Fibroblast of skin of scalp (primary cell): Measurements from ENCODE around the gene CPLX1.
"Not testable (repeated sequence)": the region's sequence is repeated elsewhere in the genome, so short reads cannot be mapped to it uniquely, and the experiment has no call there.

Source experiments
- DNase-seq: peaks from one replicate; pipeline ENCODE4 v3.0.0-alpha.2; 2013

CPLX1 gene

DNA sequence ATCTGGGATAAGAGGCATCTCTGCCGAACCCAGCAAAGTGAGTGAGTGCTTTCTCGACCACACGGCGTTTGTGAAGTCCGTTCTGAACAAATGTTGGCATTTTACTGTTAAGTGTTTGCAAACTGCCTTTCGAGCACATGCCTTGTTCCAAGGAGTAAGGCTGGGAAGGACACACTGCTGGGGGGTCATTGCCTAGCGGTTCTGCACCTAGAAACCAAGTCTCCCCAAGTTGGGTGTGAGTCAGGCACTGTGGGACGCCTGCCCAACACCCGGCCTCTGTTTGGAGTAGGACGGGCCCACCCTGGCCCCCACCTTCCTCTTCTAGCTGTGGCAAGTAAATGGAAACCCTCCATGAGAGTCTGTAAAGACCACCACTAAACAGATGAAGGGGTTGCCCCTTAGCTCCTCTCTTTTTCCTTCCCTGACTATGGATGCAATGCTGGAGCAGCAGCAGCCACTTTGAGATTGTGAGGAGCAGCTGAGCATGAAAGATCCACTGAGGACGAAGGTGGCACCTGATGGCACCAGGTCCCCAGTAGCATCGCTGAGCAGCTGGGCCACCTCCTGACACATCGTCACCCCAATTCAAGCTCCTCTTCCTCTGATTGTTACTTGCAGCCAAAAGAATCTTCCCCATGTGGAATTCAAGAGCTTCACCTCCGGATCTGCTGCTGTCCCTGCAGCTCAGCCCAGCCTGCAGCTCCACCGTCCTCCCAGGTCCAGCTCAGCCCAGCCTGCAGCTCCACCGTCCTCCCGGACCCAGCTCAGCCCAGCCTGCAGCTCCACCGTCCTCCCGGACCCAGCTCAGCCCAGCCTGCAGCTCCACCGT, 6.3 kb downstream of the CPLX1 start:
- DNase-seq, result no peak

DNA sequence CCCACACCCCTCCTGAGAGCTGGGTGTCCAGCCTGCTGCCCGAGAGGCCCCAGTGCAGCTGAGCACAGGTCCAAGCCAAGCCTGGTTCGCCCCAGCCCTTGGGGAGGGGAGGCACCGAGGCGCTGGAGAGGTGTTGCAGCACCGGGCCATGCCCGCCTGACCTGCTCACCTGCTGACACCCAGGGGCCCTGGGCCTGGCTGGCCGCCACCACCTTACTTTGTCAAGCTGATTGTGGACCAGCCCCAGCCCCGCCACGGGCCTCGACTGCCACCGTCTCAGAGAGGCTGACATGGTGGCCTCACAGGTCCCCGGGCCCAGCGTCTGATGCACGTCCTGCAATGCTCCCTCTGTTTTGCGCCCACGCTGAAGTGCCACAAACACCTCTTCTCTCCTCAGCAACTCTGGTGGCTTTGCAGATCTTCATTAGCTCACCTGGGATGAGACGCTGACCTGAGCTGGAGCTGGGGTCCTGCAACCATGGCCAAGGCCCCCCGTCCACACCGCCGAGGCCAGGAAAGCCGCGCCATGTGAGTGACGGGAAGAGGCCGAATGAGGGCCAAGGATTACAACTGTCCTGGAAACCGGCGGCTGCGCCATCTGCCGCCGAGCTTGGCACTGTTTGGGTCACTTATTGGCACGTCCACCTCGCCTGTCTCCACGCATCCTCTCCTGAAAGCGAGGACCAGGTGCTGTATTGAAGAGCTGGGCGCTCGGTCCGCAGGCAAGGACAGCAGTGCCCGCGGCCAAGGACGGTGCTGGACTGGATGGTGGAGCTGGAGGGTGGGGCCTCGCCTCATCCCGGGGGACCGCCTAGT, 7.6 kb downstream of the CPLX1 start:
- DNase-seq, result no peak

DNA sequence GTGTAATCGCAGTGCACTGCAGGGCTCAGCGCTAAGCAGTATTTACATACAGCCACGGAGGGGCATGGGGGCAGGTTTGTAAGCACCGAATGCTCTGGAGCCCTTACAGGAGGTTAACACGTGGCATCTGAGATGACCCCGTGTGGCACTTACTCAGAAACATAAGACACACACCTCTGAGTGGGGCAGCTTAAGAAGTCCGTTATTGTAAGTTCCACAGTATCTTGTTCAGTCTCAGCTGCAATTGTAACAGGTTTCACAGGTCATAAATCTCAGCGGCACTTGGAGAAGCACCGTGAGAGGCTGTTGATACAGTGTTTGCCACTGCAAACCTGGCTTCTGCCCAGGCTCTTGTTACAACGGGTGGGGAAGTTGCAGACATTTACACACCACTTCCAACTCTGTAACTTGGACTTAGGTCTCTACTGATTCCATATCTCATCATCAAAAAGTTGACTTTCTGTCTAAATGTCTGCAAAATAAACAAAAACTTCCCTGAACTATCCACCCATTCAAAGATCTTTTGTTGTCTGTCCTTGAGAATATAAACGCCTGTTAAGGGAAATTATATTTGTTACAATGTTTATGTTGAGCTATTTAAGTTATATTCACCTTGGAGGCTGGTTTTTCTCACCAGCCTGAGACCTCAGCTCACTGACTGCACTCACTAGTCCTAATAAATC, 10.3 kb downstream of the CPLX1 start:
- no peak for DNase-seq

DNA sequence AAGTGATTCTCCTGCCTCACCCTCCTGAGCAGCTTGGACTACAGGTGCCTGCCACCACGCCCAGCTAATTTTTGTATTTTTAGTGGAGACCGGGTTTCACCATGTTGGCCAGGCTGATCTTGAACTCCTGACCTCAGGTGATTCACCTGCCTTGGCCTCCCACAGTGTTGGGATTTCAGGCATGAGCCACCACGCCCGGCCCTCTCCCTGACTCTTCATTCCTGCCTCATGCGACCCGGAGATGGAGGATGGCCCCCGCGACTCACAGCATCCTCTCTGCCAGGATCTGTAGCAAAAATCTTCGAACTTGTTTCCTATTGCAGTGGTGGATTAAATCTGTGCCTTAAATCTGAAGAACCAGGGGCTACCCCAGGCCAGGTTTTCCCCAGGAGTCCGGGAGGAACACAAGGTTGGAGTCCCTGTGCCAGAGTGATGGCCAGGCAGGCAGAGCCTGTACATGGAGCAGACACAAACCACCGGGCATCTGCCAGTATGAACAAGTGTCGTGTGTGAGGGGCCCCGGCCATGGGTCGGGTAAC, 11.5 kb downstream of the CPLX1 start:
- DNase-seq, result no peak

DNA sequence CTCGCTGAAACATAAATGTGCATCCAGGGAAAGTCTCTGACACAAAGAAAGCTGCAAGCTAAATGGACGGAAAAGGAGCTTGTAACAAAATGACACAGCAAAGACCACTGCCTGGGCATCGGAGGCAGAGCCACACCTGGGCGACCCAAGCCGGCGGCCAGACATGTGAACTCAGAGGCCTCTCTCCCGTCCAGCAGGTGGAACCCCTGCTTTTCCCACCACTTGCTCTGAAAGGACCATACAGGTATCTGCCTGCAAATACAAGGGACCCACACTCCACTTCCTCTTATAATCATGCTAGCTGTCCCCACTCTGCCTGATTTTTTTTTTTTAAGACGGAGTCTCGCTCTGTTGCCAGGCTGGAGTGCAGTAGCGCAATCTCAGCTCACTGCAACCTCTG, 12.0 kb downstream of the CPLX1 start:
- DNase-seq, result no peak

DNA sequence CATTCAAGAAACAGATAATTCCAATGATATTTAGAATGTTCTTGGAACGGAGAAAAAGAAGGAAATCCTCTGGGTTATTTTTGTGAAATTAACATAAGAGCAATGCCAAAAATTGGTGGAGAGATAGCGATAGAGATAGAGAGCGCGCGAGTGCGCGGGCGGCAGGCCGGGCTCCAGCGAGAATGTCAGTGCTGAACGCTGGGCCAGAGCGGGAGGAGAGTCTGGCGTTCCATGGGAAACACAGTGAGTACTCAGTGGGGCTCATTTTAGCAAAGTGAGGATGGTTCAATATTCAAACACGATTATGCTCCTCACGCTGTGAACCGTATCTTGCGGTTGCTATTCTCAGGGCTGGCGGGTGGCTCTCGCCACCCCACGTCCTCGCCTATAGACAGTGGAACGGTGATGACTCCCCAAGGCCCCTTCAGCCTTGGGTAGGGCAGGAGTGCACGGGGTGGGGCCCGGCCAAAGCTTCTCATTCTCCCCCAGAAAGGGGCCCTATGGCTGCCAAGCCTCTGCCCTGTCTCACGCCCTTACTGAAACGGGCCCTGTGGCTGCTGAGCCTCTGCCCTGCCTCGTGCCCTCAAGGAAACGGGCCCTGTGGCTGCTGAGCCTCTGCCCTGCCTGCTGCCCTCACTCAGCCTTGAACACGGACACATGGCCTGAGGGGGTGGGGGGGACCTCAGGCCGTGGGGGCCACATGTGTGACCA, 16.9 kb downstream of the CPLX1 start:
- no peak for DNase-seq

DNA sequence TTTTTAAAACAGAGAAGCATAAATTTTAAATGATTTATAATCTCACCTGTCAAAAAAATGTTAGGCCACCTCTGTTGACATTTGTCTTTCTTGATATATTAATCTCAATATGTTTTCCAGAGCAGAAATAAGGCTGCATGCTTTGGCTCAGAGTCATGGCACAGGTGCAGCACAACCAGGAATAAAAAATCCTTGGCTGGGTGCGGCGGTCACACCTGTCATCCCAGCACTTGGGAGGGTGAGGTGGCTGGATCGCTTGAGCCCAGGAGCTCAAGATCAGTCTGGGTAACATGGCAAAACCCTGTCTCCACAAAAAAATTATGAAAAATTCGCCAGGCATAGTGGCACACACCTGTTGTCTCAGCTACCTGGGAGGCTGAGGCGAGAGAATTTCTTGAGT, 18.1 kb downstream of the CPLX1 start:
- no peak for DNase-seq

DNA sequence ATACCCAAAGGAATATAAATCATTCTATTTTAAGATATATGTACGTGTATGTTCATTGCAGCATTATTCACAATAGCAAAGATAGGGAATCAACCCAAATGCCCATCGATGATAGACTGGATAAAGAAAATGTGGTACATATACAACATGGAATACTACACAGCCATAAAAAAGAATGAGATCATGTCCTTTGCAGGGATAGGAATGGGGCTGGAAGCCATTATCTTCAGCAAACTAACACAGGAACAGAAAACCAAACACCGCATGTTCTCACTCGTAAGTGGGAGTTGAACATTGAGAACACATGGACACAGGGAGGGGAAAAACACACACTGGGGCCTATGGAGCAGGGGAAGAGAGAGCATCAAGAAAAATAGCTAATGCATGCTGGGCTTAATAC, 18.9 kb downstream of the CPLX1 start:
- DNase-seq, result not testable (repeated sequence)

DNA sequence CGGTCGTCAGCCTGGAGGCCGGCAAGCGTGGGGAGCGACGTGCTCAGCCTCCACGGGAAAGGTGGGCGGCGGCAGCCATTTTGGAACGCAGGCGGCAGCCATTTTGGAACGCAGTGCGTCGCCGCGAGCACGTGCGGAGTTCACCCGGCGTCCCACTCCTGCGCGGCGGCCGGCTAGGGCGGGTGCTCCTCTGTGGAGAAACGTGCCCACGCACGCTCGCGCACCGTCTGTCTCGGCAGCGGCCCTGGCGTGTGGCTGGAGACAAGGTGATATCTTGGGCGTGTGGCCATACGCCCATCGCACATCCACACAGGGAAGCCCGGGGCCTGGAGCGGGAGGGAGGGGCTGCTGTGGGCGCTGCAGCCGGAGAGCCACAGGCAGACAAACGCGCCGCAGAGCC, 21.1 kb downstream of the CPLX1 start:
- no peak for DNase-seq

DNA sequence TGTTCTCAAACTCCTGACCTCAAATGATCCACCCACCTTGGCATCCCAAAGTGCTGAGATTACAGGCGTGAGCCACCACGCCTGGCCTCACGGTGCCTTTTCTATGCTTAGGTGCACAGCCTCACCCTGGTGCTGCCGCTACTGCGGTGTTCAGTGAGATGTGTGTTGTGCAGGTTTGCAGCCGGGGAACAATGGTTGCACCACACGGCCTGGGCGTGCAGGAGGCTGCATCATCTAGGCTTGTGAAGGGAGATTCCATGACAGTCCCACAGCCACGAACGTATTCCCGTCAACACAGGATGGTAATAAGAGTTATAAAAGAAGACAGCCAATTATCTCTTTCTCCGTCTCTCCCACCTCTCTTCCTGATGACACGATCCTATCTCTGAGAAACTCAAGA, 22.0 kb downstream of the CPLX1 start:
- DNase-seq, result no peak

DNA sequence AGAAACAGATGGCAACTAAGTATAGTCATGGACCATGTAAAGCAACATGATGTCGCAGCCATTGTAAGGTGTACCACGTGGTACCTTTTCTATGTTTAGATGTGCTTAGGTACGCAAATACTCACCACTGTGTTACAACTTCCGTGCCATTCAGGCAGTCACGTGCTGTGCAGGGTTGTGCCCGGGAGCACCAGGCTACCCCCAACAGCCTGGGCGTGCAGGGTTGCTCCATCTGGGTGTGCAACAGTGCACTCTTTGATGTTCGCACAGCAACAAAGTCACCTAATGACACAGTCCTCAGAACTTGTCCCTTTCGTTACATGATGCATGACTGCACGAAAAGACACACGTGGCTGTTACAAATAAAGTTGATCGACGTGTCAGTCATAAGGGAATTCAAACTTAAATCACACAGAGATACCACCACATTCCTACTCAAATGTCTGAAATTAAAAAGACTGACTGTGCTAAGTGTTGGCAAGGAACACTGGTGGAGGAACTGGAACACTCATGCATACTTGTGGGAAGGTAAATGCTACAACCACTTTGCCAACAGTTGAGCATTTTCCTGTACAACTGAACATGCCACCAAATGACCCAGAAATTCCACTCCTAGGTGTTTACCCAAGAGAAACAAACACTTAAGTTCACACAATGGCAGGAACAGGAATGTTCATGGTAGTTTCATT, 24.3 kb downstream of the CPLX1 start:
- no peak for DNase-seq

DNA sequence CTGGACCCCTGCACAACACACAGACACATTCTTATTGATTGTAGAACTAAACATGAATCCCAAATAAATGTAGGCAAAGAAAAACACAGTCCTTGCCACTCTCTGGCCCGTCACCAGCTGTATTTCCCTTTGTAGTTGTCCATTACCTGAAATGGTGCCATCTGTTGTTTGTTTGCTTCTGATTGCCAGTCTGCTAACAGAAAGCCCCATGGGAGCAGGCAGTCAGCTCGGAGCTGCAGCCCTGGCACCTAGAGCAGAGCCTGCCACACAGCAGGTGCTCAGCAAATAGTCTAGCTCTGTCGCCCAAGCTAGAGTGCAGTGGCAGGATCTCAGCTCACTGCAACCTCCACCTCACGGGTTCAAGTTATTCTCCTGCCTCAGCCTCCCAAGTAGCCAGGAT, 28.9 kb downstream of the CPLX1 start:
- no peak for DNase-seq

DNA sequence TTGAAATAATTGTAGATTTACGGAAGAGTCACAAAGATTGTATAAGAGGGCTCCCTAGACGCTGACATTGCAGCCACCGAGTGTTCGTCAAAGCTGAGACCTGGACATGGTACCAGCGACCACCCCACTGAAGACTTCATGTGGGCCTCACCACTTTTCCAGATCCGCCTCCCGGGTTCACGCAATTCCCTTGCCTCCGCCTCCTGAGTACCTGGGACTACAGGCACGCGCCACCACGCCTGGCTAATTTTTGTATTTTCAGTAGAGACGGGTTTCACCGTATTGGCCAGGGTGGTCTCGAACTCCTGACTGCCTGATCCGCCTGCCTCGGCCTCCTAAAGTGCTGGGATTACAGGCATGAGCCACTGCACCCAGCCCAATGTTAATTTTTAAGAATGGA, 29.7 kb downstream of the CPLX1 start:
- no peak for DNase-seq

DNA sequence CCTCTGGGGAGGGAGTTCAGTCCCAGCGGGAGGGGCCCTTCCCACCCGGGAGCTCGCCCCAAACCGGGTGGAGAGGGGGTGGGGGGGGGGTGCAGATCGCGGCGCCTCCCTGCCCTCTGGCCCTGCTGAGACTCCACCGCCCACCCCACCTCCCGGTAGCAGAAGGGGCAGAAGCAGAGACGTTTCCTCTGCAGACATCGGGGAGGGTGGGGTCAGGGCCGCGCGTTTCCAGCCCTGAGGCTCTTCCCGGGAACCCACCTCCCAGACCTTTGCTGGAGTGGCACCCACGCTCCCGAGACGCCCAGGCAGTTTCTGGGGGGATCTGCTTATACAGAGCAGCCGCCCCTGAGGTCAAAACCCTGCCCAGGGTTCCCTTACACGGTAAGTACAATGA, 30.2 kb downstream of the CPLX1 start:
- no peak for DNase-seq

DNA sequence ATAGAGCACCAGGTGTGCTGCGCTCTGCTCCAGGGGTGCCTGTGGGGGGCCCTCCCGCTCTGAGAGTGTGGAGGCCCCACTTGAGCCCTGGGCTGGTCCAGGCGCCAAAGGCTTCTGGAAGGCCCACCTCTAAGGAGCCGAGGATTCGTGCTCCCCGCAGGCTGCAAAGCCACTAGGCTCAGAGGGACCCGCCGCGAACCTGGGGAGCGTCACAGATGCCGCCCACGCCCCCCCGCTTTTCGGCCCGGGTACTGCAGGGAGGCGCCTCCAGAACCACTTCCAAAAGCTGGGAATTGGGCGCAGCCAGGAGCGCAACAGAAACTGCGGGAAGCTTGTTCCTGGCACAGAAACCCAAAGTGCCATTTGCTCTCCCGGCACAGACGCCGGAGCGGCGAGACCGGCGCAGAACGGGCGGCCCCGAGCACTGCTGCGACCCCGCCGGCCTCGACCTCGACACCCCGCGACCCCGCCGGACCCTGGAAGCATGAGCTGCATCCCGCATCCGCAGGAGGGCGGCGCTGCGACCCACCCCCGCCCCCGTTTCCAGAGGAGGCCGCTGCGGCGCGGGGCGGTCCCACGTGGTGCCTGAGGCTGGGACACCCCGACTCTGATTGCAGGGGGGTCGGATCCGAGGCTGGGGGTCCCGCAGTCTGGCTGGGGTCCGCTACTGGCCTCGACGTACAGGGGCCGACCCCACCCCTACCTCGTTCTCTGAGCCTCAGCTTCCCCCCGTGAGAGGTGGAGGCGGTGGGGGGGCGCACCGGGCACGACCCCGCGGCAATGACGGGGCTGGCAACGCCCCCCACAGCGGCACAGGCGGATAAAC, 30.8 kb downstream of the CPLX1 start:
- no peak for DNase-seq

DNA sequence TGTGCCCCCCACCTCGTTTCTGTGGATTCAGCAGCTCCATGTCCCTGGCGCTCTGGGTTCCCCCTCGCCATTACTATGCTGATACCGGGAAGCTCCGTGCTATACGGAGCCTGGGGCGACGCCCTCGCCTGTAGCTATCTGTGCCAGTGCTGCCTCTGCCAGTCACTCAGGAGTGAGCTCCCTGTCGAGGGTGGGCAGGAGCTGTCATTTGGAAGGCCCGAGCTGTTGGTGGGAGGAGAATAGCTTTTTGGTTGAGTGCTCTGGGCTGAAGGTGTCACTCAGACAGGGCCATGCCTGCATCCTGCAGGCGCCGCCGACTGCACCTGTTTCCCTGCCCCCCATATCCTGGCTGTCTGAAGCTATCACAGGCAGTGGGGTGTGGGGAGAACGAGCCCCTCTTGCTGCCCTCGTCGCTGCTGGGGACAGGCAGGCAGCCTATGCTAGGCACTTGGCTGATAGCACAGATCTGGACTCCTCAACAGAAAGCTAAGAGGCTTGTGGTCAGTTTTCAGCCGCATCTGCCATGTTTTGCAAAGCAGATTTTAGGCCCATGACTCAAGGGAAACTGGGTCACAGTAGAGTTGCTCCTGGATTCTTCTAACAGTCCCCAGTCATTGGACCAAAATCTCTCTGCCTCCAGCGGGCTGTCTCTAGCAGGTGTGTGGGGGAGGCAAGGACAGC, 31.8 kb downstream of the CPLX1 start:
- DNase-seq, result no peak

DNA sequence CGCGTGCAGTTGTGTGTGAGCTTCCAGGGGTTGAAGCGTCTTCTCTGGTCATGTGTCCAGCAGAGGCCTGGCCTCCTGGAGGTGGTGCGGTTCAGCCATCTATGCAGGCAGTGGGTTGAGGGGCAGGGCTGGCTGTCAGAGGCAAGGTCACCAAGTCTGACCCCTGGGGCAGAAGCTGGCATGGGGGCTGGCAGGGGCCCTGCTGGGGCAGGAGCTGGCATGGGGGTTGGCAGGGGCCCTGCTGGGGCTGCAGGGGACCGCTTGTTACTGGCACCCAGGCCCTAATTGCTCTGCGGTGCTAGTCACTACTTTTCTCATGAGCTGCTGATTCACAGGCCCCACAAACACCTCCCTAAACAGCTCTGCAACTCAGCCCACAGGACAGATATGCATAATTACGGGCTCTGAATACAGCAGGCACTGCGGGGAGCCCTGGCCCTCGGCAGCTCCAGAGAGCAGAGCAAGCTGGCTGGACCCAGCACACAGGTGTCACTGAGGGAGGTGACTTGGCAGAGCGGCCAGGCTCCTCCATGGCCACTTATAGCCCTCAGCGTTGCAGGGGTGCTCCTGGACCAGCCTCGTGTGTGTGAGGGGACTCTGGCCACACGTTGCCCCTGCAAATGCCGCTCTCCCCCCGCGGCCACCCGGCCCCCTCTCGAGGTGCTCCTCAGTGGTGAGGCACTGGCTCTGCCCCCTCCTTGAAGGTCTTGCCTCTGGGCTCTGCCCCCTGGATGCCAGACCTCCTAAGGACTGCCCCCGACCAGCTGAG, 32.7 kb downstream of the CPLX1 start:
- no peak for DNase-seq

DNA sequence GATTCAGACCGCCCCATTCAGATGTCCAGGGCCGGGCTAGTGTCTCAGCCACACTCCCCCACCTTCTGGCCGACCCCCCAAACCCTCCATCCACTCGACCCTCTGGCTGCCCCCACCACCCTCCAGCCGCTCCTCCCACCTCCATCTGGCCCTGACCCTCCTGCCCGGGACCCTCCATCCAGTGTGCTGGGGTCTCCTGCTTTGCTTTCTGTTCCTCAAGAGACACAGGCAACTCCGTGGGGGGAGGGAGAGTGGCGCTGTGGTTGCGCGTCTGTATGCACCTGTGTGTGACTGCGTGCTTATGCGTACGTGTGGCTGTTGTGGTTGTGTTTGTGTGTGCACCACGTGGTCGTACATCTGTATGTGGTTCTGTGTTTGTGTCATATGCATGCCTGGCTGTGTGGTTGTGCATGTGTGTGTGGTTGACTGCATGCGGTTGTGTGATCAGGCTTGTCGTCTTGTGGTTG, 33.3 kb downstream of the CPLX1 start:
- DNase-seq, result no peak

DNA sequence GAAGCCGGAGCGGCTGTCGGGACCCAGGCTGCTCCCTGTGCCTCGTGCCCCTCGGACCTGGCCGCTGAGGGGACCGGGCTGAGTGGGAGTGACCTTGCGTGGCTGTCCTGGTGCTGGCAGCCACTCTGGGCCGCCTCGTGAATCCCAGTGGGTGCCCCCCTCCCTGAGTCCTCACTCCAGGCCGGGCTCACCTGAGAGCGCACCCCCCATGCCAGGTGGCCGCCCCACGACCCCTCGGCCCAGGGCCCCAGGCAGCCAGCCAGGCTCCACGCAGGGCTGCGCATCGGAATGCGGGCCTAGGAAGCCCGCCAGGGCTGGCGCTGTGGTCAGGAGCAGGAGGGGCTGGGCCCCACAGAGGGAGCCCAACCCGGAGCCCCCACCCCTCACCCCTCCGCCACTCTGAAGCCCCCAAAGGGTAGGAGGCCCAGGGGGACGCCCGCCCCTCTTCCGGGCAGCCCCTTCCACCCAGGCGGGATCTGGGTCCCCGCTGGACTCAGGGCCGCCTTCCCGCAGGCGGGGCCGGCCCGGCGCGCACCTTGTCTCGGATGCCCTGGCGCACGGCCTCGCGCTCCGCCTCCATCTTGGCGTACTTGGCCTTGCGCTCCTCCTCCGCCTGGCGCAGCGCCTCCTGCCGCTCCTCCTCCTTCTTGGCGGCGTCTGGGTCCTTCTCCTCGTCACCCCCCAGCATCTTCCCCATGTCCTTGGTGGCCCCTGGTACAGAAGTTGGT, 33.9 kb downstream of the CPLX1 start:
- DNase-seq, result no peak
